H7 (cell line): Measurements from ENCODE around the gene TSTD1. TPM values are rescaled to one million over a fixed set of nuclear protein-coding genes. Genes with fewer than 3 reads are reported as not detected.

ENCODE experiments used
- DNase-seq: peaks from one replicate; pipeline ENCODE4 v3.0.0; 2012
- H3K27me3 ChIP-seq: 2 replicates; pipeline ENCODE4 v1.6.0; 2011; ENCODE audit warnings: mild to moderate bottlenecking, low read length; ENCODE audit not compliant: control insufficient read depth, insufficient read depth
- H3K36me3 ChIP-seq: replicated peaks from 2 replicates; pipeline ENCODE4 v1.5.1; 2011; ENCODE audit warnings: low read length; ENCODE audit not compliant: control insufficient read depth, insufficient read depth
- H3K4me3 ChIP-seq: 2 replicates; pipeline ENCODE4 v1.5.1; 2011; ENCODE audit warnings: low read depth, mild to moderate bottlenecking, control low read depth, low read length, moderate library complexity; ENCODE audit not compliant: insufficient read depth
- total RNA-seq: library from RNA; depleted of rRNA; stranded (reverse); fragments of >200 nt; shearing (Covaris generic); gene quantifications from 2 replicates; pipeline ENCODE4 v1.2.3, GENCODE V29; 2014

Gene TSTD1
- total RNA-seq, 1 experiment from 2014 or later, result 91.3 TPM

- no peak overlapping the region for H3K4me3 ChIP-seq
- H3K27me3 ChIP-seq, result no peaks in the 10 kb centered on the region; the same call in 1 of the 2 replicates
- H3K36me3 ChIP-seq, result no peaks in the 10 kb centered on the region; the same call in 1 of the 2 replicates
- DNase-seq, result no peak
These were observed 14.1 kb upstream of the TSTD1 start for GRCh38 chr1:161052899-161053298.

GRCh38 chr1:161051219-161051618, 12.5 kb upstream of the TSTD1 start:
- peaks cover 2% of the 10 kb centered on the region; the same call in 1 of the 2 replicates for H3K27me3 ChIP-seq
- no peak for DNase-seq
- no peaks in the 10 kb centered on the region; the same call in 1 of the 2 replicates for H3K36me3 ChIP-seq
- no peak overlapping the region for H3K4me3 ChIP-seq

GRCh38 chr1:161048949-161049722, 10.4 kb upstream of the TSTD1 start:
- Histone ChIP-seq H3K4me3 (no peak overlapping the region), H3K27me3 (peaks cover 2% of the 10 kb centered on the region; the same call in 1 of the 2 replicates), H3K36me3 (no peaks in the 10 kb centered on the region; the same call in 1 of the 2 replicates)
- DNase-seq, result no peak

GRCh38 chr1:161047436-161048420, 9.0 kb upstream of the TSTD1 start:
- Histone ChIP-seq H3K36me3 (peaks cover under 1% of the 10 kb centered on the region; the same call in 1 of the 2 replicates), H3K27me3 (peaks cover 2% of the 10 kb centered on the region; the same call in 1 of the 2 replicates), H3K4me3 (no peak overlapping the region)
- DNase-seq, result no peak

- no peak for DNase-seq
- peaks cover 2% of the 10 kb centered on the region; the same call in 1 of the 2 replicates for H3K27me3 ChIP-seq
- peaks cover 5% of the 10 kb centered on the region for H3K36me3 ChIP-seq
- H3K4me3 ChIP-seq, result peak overlapping the region; percentile 95; the same call in 1 of the 2 replicates
These were observed 8.0 kb upstream of the TSTD1 start for GRCh38 chr1:161046605-161047228.

- Histone ChIP-seq H3K36me3 (peaks cover 8% of the 10 kb centered on the region), H3K27me3 (peaks cover 2% of the 10 kb centered on the region; the same call in 1 of the 2 replicates), H3K4me3 (peak within 1 kb of the TSS; percentile 95)
- peak; percentile 95 for DNase-seq
These were observed 7.2 kb upstream of the TSTD1 start, which contains the start of gene USF1 for GRCh38 chr1:161045736-161046604. Gene USF1 (minus strand): TSS chr1:161045977. CDS start chr1:161043275, 2,702 bp downstream.

- Histone ChIP-seq H3K27me3 (peaks cover 2% of the 10 kb centered on the region; the same call in 1 of the 2 replicates), H3K36me3 (peaks cover 15% of the 10 kb centered on the region), H3K4me3 (peak overlapping the region; percentile 95)
- DNase-seq, result peak; percentile 82
These were observed 6.4 kb upstream of the TSTD1 start for GRCh38 chr1:161044908-161045735.

GRCh38 chr1:161044535-161044907, 5.8 kb upstream of the TSTD1 start:
- Histone ChIP-seq H3K36me3 (peaks cover 21% of the 10 kb centered on the region), H3K27me3 (peaks cover 2% of the 10 kb centered on the region; the same call in 1 of the 2 replicates), H3K4me3 (peak overlapping the region; percentile 95)
- DNase-seq, result no peak

GRCh38 chr1:161039546-161039945, 782 bp upstream of the TSTD1 start:
- Histone ChIP-seq H3K36me3 (peaks cover 23% of the 10 kb centered on the region), H3K4me3 (no peak overlapping the region), H3K27me3 (no peaks in the 10 kb centered on the region)
- no peak for DNase-seq

- Histone ChIP-seq H3K4me3 (peak overlapping the region; percentile 90), H3K36me3 (peaks cover 23% of the 10 kb centered on the region)
- no peak for DNase-seq
These were observed 386 bp upstream of the TSTD1 start for GRCh38 chr1:161039154-161039545.

GRCh38 chr1:161037661-161038522, 872 bp downstream of the TSTD1 start:
- Histone ChIP-seq H3K36me3 (peaks cover 23% of the 10 kb centered on the region), H3K4me3 (peak overlapping the region; percentile 90), H3K27me3 (no peaks in the 10 kb centered on the region)
- DNase-seq, result peak; percentile 51

More at GRCh38 chr1:161039154-161039545, 386 bp upstream of the TSTD1 start:
- no peaks in the 10 kb centered on the region for H3K27me3 ChIP-seq

GRCh38 chr1:161033751-161034150, 5.0 kb downstream of the TSTD1 start:
- no peaks in the 10 kb centered on the region for H3K27me3 ChIP-seq
- no peak for DNase-seq
- no peak overlapping the region for H3K4me3 ChIP-seq
- H3K36me3 ChIP-seq, result no peaks in the 10 kb centered on the region; the same call in 1 of the 2 replicates
